Activated CD4-positive, alpha-beta T cell treated with anti-CD3 and anti-CD28 coated beads, Interleukin-2, amount 50 U/mL, for 4 hours (primary cell): Measurements from ENCODE around the gene TTLL5.
"Not testable (repeated sequence)": the region's sequence is repeated elsewhere in the genome, so short reads cannot be mapped to it uniquely, and the experiment has no call there.

Source experiments
- DNase-seq, 2 experiments: peaks; one replicate each; pipeline ENCODE4 v3.0.0-alpha.2; 2020

TTLL5 gene

DNA sequence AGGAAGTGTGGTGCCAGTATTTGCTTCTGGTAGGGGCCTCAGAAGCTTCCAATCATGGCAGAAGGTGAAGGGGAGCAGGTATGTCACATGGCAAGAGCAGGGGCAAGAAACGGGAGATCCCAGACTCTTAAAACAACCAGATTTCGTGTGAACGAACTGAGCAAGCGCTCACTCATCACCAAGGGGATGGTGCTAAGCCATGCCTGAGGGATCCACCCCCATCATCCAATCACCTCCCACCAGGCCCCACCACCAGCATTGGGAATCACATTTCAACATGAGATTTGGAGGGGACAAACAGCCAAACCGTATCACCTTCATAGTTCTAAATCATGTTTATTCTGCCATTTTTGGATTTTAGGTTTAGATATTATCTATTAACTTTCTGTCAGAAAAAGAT is 179.9 kb downstream of the TTLL5 start:
- DNase-seq = no peak

DNA sequence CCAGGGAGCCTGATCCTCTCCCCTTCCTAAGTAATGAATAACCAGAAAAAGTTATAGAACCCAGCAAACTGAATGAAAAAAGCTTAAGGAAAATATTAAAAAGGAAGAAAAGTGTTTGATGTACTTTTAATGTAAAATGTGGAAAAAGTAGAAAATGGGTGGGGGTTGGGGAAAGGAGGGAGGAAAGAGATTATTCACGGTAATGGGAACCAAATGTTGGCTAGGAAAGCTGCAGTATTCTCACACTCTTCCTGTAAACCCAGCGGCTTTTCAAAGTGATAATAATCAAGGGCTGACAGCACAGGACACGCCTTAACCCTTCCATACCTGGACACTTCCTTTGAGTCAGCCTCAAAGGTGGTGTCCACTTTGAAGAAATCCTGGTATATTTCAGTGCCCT is 181.5 kb downstream of the TTLL5 start:
- no peak for DNase-seq

DNA sequence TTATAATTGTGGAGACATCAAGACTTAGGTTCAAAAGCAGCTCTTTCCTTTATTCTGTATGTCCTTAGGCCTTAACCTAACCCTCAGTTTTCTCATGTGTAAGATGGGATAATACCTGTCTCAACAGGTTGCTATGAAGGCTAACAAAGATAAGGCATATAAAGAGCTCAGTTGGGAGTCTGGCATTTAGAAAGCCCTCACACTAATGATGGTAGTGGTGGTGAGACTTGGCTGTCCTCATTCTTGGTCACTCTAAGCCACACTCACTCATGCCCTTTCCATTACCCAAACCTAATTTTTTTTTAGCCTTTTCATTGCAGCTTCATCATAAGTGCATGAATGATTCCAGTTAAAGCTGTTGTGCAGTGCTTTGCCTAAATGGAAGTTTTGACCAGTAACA is 183.4 kb downstream of the TTLL5 start:
- DNase-seq = no peak

DNA sequence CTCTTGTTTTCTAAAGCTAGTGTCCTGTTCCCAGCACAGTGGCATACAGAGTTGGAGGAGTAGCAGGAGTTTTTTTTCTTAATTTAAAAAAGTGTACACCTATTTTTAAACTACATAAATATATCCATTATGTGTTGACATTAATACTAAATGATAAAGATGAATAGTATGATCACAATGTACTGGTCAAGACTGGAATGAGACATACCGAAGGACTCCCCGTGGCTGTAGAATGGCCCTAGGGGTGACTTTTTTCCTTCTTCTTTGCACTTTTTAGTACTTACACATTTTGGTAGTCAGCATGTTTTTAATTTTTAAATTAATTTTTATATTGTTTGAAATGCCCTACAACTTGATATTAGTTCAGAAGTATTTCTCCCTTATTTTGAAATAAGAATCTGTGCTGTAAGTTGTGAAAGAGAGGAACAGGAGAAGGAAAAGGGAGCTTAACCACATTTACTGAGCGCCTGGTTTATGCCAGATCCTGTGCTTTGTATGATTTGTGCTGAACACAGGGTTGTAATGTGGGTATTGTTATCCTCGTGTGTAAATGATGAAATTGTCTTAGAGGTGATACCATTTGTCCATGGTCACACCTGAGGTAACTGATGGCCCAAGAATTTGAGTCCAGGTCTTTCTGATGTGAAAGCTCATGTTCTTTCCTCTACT is 184.2 kb downstream of the TTLL5 start:
- DNase-seq = no peak

DNA sequence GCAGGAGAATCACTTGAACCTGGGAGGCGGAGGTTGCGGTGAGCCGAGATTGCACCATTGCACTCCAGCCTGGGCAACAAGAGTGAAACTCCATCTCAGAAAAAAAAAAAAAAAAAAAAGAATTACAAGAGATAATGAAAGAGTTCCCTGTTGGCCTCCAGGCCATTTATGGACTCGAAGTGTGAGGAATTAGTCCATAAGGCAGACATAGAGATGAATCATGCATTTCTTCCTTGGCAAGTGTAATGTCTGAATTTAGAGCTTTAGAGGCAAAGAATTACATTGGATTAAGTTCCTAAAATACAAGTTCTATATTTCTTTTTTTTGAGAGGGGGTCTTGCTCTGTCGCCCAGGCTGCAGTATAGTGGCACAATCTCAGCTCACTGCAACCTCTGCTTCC is 185.6 kb downstream of the TTLL5 start:
- not testable (repeated sequence) for DNase-seq

DNA sequence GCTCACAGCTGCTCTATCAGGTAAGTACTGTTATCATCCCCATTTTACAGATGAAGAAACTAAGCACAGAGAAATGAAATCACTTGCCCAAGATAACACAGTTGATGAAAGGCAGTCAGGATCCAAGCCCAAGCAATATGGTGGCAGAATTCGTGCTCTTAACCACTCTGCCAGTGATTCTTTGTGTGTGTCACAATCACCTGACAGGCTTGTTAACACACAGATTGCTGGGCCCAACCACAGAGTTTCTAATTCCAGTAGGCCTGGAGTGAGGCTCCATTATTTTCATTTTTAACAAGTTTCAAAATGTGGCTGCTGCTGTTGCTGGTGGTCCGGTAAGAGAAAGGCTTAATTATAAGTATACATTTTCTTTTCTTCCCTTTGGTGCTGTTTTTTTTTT is 186.5 kb downstream of the TTLL5 start:
- DNase-seq = no peak

DNA sequence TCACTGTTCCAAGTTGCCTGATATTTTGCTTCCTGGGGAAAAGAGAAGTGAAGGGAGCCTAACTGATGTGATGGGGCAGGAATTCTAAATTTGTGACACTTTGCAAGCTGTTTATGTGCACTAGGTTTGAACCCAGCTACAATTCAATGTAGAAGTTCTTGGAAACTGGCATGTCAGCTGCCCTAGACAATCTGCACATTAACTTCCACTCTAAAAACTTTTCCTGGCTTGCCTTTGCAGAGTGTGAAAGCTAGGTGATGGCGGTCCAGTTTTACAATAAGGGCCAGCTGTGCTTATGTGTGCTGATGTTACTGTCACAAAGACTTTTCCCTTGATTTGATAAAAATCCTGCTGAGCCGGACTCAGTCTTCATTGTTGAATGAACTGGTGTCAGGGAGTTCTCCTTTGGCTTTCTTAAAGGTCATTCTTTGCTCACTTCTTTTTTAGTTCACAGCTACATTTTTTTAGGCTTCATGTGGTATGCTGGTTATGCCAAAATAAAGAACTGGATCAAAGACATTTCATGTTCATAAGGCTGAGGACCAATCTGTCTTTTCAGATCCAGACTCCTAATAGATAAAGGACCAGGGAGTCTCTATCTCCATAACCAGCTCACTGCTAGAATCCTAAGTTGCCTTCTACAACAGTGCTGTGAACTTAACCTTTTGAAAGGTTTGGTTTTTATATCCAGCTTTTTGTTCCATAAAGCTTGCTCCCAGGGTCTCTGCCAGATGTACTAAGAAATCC is 187.3 kb downstream of the TTLL5 start:
- no peak for DNase-seq

DNA sequence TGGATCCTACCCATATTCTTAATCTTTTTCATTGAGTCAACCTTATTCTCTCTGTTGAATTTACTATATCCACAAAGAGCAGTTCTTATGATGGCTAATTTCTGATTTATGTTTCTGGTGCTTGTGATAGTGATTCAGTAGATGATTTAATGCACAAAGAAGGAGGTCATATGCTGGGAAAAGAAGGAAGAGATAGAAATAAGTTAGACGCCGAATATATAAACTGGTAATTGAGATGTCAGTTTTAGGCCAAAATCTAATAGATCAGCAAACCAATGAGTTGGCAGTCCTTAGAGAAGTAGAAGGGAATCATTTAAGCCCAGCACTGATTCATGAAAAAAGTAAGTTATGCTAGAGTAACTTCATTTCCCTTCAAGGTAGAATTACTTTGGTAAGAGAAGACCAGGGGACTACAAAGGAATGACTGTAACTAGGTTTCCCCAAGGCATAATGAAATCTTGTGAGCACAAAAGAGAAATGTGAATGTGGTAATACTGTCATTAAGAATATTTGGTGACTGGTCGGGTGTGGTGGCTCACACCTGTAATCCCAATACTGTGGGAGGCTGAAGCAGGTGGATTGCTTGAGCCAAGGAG is 188.4 kb downstream of the TTLL5 start:
- DNase-seq = no peak

DNA sequence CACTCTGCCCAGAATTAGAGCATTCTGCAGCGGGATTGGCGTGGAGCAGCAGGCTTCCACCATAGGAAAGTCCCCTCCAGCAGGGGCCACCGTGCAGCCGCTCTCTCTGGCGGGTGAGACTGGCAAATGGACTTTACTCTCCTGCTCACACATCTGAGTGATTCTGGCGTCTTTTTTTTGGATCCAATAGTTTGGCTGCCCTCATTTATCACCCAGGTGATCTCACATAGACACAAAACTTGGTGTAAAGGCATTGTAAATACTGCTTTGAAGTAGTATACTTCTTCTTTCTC is 190.5 kb downstream of the TTLL5 start:
- no peak for DNase-seq

DNA sequence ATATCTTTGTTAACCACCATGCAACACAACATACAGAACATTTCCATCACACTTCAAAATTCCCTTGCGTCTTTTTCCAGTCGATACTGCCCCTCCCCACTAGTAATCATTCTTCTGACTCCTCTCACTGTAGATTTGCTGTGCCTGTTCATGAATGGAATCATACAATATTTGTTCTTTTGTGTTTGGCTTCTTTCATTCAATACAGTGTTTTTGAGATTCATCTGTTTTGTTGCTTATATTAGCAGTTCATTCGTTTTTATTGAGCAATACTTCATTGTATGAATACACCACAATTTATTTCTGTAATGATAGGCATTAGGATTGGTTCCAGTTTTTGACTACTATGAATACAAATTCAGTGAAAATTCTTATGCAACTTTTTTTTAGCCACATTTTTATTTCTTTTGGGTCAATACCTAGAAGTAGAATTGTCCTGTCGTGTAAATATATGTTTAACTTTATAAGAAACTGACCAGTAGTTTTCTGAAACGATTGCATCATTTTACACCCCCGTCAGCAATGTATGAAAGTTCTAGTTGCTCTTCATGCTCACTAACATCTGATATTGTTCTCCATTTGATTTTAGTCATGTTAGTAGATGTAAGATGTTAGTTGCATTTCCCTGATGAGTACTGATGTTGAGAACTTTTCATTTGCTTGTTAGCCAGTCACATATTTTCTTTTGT is 193.2 kb downstream of the TTLL5 start:
- no peak for DNase-seq

DNA sequence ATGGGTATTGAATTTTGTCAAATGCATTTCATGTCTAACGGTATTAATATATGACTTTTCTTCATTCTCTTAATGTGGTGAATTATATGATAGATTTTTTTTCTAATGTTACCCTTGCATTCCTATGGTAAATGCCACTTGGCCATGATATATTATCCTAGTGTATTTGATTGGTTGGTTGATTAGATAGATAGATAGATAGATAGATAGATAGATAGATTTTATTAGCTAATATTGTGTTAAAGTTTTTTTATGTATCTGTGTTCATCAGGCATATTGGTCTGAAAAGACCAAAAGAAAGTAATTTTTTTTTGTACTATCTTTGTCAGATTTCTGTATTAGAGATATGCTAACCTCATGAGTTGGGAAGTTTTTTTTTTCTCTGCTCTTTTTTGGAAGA is 196.2 kb downstream of the TTLL5 start:
- DNase-seq = no peak

DNA sequence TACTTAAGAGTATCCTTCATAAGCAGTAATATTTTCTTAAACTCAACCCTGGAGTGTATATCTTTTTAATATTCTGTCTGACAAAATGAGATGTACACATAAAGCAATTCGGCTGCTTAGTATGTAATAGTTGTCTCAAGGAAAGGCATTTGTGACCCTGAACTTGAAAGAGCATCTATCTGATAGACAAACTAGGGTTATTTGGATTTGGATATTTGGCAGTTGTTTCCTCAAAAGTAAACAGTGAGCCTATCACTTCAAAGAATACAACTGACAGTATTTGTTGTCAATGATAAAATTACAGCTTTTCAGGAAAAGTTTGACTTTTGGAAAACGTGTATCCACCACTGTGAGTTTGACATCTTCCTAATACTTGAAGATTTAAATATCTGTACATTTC is 197.3 kb downstream of the TTLL5 start:
- no peak for DNase-seq

DNA sequence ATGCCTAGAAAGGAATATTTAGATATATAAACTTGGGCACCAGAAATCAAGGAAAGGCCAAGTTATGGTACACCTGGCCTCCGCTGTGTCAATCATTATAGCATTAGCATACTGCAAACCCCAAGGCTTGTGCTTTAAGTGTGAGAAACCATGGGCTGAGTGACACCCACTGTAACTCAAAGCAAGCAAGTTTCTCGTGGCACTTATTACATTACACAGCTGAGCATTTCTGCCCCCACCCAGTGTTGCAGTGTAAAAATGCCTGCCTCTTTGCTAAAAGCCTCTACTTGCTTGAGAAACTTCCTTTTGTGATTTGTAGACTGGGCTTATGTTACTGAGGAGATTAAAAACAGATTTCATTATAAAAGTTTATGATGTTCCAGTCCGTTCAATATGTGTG is 198.7 kb downstream of the TTLL5 start:
- no peak for DNase-seq

DNA sequence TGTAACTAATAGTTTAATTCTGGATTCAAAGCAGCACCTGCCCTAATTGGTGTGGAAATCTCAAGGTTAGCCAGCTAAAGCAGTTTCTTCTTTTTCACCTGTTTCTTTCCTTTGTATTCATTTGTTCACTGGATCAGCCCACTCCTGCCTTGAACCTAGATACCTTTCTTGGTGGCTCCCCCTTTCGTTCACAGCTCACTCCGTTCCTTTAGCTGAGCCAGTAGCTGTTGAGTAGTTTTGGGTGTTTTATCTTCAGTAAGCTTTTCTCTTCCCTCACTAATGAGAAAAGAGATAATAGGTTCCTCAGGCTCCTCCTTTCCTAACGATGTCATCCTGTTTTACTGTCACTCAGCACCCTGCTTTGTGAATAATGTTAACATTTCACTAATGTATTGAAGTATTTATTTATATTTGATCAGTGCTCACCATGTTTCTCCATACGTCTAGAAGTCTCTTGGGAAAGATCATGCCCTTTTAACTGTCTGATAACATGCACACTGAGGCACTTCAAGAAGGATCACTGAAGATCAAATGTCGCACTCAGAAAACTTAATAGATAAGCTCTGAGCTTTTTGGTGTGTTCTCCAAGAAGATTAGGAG is 199.6 kb downstream of the TTLL5 start:
- no peak for DNase-seq

DNA sequence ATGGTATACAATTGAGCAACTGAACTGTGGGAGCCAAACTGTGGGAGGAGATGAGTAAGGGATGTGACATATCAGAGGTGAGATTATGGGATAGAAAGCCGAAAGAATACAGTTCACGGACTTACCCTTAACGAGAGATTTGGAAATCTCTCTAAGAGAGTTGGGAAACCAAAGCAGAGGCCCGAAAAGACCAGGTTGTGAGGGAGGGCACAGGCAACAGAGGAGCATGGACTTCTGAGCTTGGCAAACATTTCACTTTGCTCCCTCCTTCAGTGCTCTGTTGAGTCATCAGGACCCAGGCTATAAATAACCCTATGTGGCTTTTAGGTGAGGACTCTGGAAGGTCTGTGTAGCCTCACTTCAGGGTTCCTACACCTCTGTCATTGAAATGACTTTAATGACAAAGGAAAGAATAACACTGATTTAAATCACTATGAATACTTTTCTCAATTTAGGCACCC is 200.1 kb downstream of the TTLL5 start:
- no peak for DNase-seq

DNA sequence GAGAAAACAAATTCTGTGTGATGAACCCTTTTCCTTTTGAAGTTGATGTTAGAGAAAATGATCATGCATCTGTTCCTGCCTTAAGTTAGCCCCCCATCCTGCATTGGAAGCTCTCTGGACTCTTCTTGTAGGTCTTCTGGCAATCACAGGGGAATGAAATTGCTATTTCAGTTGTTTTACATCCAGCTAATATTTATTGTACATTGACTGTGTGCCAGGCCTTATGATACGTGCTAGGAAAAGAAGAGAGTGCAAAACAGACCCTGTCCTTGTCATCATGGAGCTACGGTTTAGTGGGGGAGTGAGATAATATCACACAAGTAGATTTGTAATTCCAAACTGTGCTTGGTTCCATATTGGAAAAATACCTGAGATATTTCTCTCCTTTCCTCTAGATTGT is 202.2 kb downstream of the TTLL5 start:
- DNase-seq = no peak

DNA sequence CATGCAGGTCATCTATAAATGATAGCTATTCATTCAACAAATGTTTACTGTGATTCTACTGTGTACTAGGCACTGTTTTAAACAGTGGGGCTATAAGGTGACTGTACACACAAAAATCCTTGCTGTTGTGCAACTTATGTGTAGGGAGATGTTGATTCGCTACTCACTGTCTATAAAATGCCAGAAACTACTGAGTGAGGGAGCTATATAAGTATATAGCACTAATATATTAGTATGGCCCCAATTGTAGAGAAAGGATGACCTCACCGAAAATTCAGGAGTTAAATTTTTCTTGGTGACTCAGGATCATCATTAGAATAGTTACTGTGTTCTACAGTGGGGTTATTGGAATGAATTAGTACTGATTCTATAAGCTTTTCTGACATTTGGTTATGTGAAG is 203.3 kb downstream of the TTLL5 start:
- no peak for DNase-seq

DNA sequence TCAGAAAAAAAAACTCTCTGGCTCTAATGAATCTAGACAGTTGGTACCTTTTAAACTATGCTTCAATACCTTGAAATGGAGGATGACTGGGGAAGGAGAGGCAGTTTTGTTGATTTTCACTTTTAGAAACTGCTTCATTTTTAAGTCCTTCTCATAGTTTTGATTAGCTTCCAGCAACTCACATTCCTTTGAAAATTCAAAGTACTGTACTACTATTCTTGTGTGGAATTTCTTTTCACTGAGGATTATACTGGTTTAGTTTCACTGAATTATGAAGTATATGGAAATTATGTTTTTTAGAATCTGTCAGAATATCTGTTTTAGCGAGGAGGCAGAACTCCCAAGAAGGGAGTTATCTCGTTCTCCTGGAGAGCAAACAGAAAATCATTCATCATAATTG is 204.5 kb downstream of the TTLL5 start:
- DNase-seq = no peak

DNA sequence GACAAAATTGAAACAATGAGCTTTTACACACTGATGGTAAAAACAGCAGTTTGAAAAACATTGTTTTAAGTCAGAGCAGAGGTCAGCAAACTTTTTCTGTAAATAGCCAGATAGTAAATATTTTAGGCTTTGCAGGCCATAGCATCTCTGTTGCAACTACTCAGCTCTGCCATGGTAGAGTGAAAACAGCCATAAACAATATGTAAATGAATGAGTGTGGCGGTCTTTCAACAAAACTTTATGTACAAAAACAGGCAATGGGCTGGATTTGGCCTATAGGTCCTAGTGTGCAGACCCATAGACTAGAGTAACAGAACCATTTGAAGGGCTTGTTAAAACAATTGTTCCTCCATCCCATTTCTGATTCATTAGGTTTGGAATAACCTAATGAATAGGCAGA is 205.9 kb downstream of the TTLL5 start:
- no peak for DNase-seq

DNA sequence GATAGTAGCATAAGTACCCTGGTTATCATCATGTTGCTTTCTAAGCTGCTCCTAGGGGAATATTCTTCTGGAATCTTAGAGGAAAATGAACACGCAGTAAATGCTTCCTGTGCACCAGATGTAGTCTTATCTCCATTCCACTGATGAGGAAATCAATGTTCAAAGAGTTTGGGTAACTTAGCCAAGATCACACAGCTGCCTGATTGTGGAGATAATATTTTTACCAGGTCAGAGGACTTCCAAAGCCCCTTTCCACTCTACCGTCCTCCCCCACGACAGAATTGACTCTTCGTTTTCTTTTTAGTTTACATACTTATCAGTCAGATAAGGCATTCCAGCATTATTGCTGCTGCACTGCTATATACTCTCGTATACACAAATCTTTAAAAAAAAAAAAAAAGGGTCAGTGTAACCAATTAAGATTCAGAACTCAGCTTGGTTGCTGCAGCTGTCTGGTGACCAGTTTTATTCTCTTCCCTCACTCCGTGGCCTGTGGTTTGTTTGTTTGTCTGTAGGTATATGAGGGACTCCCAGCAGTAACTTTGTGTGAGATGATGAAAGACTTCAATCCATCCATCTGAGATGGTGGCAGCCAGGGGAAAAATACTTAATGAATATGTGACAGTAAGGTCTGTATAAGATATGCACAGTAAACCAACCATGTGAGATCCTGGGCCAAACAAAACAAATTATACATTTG is 210.3 kb downstream of the TTLL5 start:
- no peak for DNase-seq

DNA sequence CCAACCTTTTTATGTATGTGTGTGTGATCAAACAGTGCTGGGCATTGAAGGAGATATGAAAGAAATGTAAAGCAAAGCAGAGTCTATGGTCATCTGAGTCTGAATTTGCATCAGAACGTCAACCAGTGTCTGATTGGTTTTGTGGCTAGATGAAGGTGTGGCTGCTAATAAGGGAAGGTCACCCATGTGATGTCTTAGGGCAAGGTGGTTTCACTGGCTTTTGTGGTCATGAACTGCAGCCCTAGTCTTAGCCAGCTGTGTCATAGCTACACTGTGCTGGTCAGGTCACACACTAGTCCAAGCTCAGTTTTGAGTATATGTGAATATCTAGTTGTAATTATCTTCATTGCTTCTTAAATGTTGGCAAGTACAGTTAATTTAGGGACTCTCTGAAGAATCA is 214.9 kb downstream of the TTLL5 start:
- DNase-seq = no peak

DNA sequence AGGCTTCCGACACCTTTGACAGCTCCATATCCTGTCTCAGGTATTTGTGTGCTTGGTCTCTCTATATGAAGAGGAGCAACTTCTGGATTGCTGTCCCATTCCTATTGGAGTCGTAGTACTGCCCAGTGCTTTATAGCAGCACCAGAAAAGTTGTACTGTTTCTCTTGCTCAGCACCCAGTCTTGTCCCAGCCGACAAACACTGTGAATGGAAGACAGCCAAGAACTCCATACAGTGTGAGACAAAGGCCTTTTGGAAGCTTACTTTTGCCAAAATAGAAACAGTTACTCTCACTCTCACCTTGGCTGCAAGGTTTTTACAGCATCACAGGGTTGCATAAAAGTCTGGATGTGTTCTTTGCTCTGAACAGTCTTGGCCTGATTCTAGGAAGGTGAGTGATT is 215.5 kb downstream of the TTLL5 start:
- no peak for DNase-seq

DNA sequence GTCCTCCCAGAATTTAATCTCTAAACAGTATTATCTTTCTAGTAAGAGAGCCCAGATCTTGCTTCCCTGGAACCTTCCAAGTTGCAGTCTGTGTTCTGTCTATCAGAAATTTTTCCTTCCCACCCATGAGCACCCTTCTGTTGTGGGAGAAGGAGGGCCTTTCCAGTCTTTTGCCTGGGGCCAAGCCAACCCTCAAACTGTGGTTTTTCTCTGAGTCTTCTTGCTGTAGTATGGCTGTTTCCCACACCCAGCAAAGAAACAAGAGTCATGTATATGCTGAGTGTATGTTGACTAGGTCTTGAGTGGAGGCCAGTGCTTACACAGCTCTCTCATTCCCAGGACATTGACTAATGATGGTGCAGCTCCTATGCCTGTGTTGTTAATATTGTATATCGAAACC is 216.2 kb downstream of the TTLL5 start:
- no peak for DNase-seq
